Caco-2 (cell line): ENCODE results near the gene RAP1A. TPM values are rescaled to one million over a fixed set of nuclear protein-coding genes. Genes with fewer than 3 reads are reported as not detected.

ENCODE experiments used
- BruUV-seq: library from RNA; stranded (reverse); fragments of 400-500 nt; replicated peaks from 2 replicates; lab custom pipeline; 2021; lab: Mats Ljungman, UMichigan
- CTCF ChIA-PET: fragments of 300-600 bp; sonication (Branson Sonifier 250); formaldehyde crosslinking; loops from one replicate; lab custom pipeline; 2022; ENCODE audit warnings: antibody characterized with exemption; lab: Charles Lee
- POLR2A ChIA-PET: fragments of 300-600 bp; sonication (Branson Sonifier 250); formaldehyde crosslinking; loops from one replicate; lab custom pipeline; 2022; ENCODE audit warnings: antibody characterized with exemption; lab: Charles Lee
- DNase-seq, 2 experiments: peaks; one replicate each; pipeline versions ENCODE4 v3.0.0 to v3.0.0-alpha.2; 2020 to 2022
- H3K27me3 ChIP-seq: replicated peaks from 2 replicates; pipeline ENCODE4 v1.6.0; 2011; ENCODE audit warnings: low read length; ENCODE audit not compliant: control insufficient read depth, insufficient read depth
- H3K36me3 ChIP-seq: 2 replicates; pipeline ENCODE4 v1.5.1; 2011; ENCODE audit warnings: low read length; ENCODE audit not compliant: control insufficient read depth, insufficient read depth
- H3K4me1 ChIP-seq: fragments of 250-450 bp; sonication (Bioruptor Pico); 2 replicates; pipeline ENCODE4 v1.5.1; 2020; ENCODE audit warnings: mild to moderate bottlenecking
- H3K4me3 ChIP-seq: 2 replicates; pipeline ENCODE4 v1.5.1; 2011; ENCODE audit warnings: low read depth, mild to moderate bottlenecking, control low read depth, low read length
- H3K9me3 ChIP-seq: fragments of 250-450 bp; sonication (Bioruptor Pico); 2 replicates; pipeline ENCODE4 v1.5.1; 2020; ENCODE audit warnings: mild to moderate bottlenecking, moderate library complexity
- H3K27ac Mint-ChIP-seq: one replicate; pipeline ENCODE4 v1.8.0; 2022; ENCODE audit warnings: mixed read lengths; ENCODE audit not compliant: unreplicated experiment
- H3K27me3 Mint-ChIP-seq: one replicate; pipeline ENCODE4 v1.8.0; 2022; ENCODE audit warnings: mixed read lengths; ENCODE audit not compliant: insufficient read depth, unreplicated experiment
- H3K36me3 Mint-ChIP-seq: one replicate; pipeline ENCODE4 v1.8.0; 2022; ENCODE audit warnings: mild to moderate bottlenecking, mixed read lengths; ENCODE audit not compliant: insufficient read depth, unreplicated experiment
- H3K4me1 Mint-ChIP-seq: one replicate; pipeline ENCODE4 v1.8.0; 2022; ENCODE audit warnings: low read depth, mixed read lengths; ENCODE audit not compliant: unreplicated experiment
- H3K4me3 Mint-ChIP-seq: one replicate; pipeline ENCODE4 v1.8.0; 2022; ENCODE audit warnings: mild to moderate bottlenecking, moderate library complexity, mixed read lengths; ENCODE audit not compliant: unreplicated experiment
- H3K9me3 Mint-ChIP-seq: one replicate; pipeline ENCODE4 v1.8.0; 2022; ENCODE audit warnings: mixed read lengths; ENCODE audit not compliant: unreplicated experiment
- CTCF ChIP-seq, 2 experiments: fragments of 200-600 bp in 1 of 2; IDR thresholded peaks; 1 replicate in 1 of 2; 2 replicates in 1 of 2; pipeline versions ENCODE4 v1.5.1 to v1.8.0; 2011 to 2022; ENCODE audit warnings: antibody characterized with exemption in 1 of 2, control low read depth in 1 of 2, inconsistent platforms in 1 of 2, low read depth in 1 of 2, low read length in 1 of 2, mild to moderate bottlenecking in 1 of 2, moderate library complexity in 1 of 2; ENCODE audit not compliant: insufficient read depth in 1 of 2, severe bottlenecking in 1 of 2, unreplicated experiment in 1 of 2
- intact Hi-C: fragments of 100-400 bp; cut with micrococcal nuclease; formaldehyde crosslinking; loops from one replicate; pipeline ENCODE4 v1.10.0; 2022; ENCODE audit not compliant: unreplicated experiment
- total RNA-seq: library from RNA; stranded (reverse); gene quantifications from 2 replicates; pipeline ENCODE4 v1.2.3, GENCODE V29; 2022

RAP1A gene
- total RNA-seq, 1 experiment from 2014 or later, result 64.1 TPM

- no peaks in the 10 kb centered on the region for H3K9me3 ChIP-seq
- H3K27me3 ChIP-seq, result no peaks in the 10 kb centered on the region
- no peak for TF ChIP-seq CTCF (IDR thresholded peaks at IDR 0.05; ENCODE audit: insufficient read depth in 1 of 2, low read depth in 1 of 2, low read length in 1 of 2, severe bottlenecking in 1 of 2, unreplicated experiment in 1 of 2)
- Mint-ChIP-seq H3K9me3 (no peaks in the 10 kb centered on the region), H3K4me3 (no peak overlapping the region), H3K36me3 (peaks cover 6% of the 10 kb centered on the region), H3K4me1 (peaks cover 9% of the 10 kb centered on the region), H3K27me3 (no peaks in the 10 kb centered on the region), H3K27ac (no peak overlapping the region)
- no TSS peak for BruUV-seq
- POLR2A ChIA-PET, result no interaction called here
- no peak for DNase-seq
- no peak overlapping the region for H3K4me3 ChIP-seq
- no peaks in the 10 kb centered on the region for H3K4me1 ChIP-seq
- CTCF ChIA-PET, result no interaction called here
- no peaks in the 10 kb centered on the region for H3K36me3 ChIP-seq
- intact Hi-C loops, result no loop called here
These were observed 107.5 kb downstream of the RAP1A start for GRCh38 chr1:111727056-111727455.

- no peaks in the 10 kb centered on the region for H3K27me3 Mint-ChIP-seq
- no peak overlapping the region for H3K4me3 ChIP-seq
- H3K4me1 ChIP-seq, result no peaks in the 10 kb centered on the region; the same call in 1 of the 2 replicates
- no peak for TF ChIP-seq CTCF (IDR thresholded peaks at IDR 0.05; ENCODE audit: insufficient read depth in 1 of 2, low read depth in 1 of 2, low read length in 1 of 2, severe bottlenecking in 1 of 2, unreplicated experiment in 1 of 2)
- no peaks in the 10 kb centered on the region for H3K9me3 Mint-ChIP-seq
- no TSS peak for BruUV-seq
- no peak overlapping the region for H3K27ac Mint-ChIP-seq
- no peak overlapping the region for H3K4me3 Mint-ChIP-seq
- no peaks in the 10 kb centered on the region for H3K36me3 Mint-ChIP-seq
- POLR2A ChIA-PET, result no interaction called here
- H3K36me3 ChIP-seq, result no peaks in the 10 kb centered on the region
- intact Hi-C loops, result no loop called here
- peaks cover 8% of the 10 kb centered on the region for H3K4me1 Mint-ChIP-seq
- H3K27me3 ChIP-seq, result no peaks in the 10 kb centered on the region
- CTCF ChIA-PET, result no interaction called here
- no peaks in the 10 kb centered on the region for H3K9me3 ChIP-seq
- no peak for DNase-seq
These were observed 109.8 kb downstream of the RAP1A start for GRCh38 chr1:111729271-111729921.

- peak overlapping the region; percentile 7 for H3K27ac Mint-ChIP-seq
- no peaks in the 10 kb centered on the region for H3K36me3 Mint-ChIP-seq
- no peak for DNase-seq
- no peak for TF ChIP-seq CTCF (IDR thresholded peaks at IDR 0.05; ENCODE audit: insufficient read depth in 1 of 2, low read depth in 1 of 2, low read length in 1 of 2, severe bottlenecking in 1 of 2, unreplicated experiment in 1 of 2)
- no peak overlapping the region for H3K4me3 ChIP-seq
- H3K4me1 ChIP-seq, result no peaks in the 10 kb centered on the region; the same call in 1 of the 2 replicates
- peaks cover 8% of the 10 kb centered on the region for H3K4me1 Mint-ChIP-seq
- intact Hi-C loops, result no loop called here
- no peaks in the 10 kb centered on the region for H3K9me3 Mint-ChIP-seq
- BruUV-seq, result no TSS peak
- H3K4me3 Mint-ChIP-seq, result no peak overlapping the region
- no peaks in the 10 kb centered on the region for H3K36me3 ChIP-seq
- ChIA-PET CTCF (no interaction called here), POLR2A (no interaction called here)
- H3K9me3 ChIP-seq, result no peaks in the 10 kb centered on the region
- H3K27me3 ChIP-seq, result no peaks in the 10 kb centered on the region
- H3K27me3 Mint-ChIP-seq, result no peaks in the 10 kb centered on the region
These were observed 110.5 kb downstream of the RAP1A start for GRCh38 chr1:111729946-111730681.
